SJSA1 (cell line): ENCODE results near the gene STX1A. TPM values are rescaled to one million over a fixed set of nuclear protein-coding genes. Genes with fewer than 3 reads are reported as not detected.

Experiments
- DNase-seq, 2 experiments: peaks; one replicate each; pipeline ENCODE4 v3.0.0-alpha.2; 2015 to 2020; ENCODE audit warnings: low spot score in 2 of 2, low read depth in 1 of 2
- H3K27ac ChIP-seq: fragments of 250-450 bp; sonication (Bioruptor Pico); 2 replicates; pipeline ENCODE4 v1.5.1; 2020; ENCODE audit warnings: mild to moderate bottlenecking, moderate library complexity
- H3K27me3 ChIP-seq: fragments of 250-450 bp; sonication (Bioruptor Pico); replicated peaks from 2 replicates; pipeline ENCODE4 v1.5.1; 2020; ENCODE audit warnings: mild to moderate bottlenecking, moderate library complexity
- H3K36me3 ChIP-seq: fragments of 250-450 bp; sonication (Bioruptor Pico); 2 replicates; pipeline ENCODE4 v1.5.1; 2020; ENCODE audit warnings: mild to moderate bottlenecking
- H3K4me1 ChIP-seq: fragments of 250-450 bp; sonication (Bioruptor Pico); replicated peaks from 2 replicates; pipeline ENCODE4 v1.6.1; 2021; ENCODE audit warnings: mild to moderate bottlenecking
- H3K4me3 ChIP-seq: fragments of 250-450 bp; sonication (Bioruptor Pico); 2 replicates; pipeline ENCODE4 v1.5.1; 2020; ENCODE audit warnings: mild to moderate bottlenecking
- H3K9me3 ChIP-seq: fragments of 250-450 bp; sonication (Bioruptor Pico); replicated peaks from 2 replicates; pipeline ENCODE4 v1.5.1; 2020; ENCODE audit warnings: mild to moderate bottlenecking
- total RNA-seq: library from RNA; depleted of rRNA; stranded (reverse); fragments of >200 nt; shearing (Covaris generic); gene quantifications from 2 replicates; pipeline ENCODE4 v1.2.3, GENCODE V29; 2014

The STX1A gene
- total RNA-seq, 1 experiment from 2014 or later = 8.8 TPM

DNA sequence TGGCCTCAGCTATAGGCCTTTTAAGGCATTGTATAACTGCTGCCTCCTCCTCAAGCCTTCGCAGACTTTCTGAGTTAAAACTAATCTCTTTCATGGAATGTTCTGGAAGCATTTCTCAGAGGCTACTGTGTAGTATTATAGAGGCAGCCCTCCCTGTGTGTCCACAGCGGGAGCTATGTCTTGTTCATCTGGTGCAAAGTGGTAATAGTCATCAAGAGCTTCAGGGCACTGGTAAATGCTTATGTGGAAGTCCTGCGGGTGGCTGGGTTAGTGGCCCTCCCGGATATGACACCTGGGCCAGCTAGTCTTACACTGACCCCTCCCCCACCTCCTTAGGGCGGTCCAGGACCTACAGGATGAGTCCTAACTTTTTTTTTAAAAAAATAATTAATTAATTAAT is 21.3 kb upstream of the STX1A start:
- no peak for DNase-seq
- Histone ChIP-seq H3K4me3 (no peak overlapping the region), H3K4me1 (peaks cover 16% of the 10 kb centered on the region), H3K9me3 (no peaks in the 10 kb centered on the region), H3K36me3 (peaks cover 26% of the 10 kb centered on the region), H3K27ac (no peak overlapping the region), H3K27me3 (no peaks in the 10 kb centered on the region)

- H3K27me3 ChIP-seq = no peaks in the 10 kb centered on the region
- H3K4me1 ChIP-seq = peaks cover 17% of the 10 kb centered on the region
- no peak overlapping the region for H3K4me3 ChIP-seq
- H3K27ac ChIP-seq = no peak overlapping the region
- peaks cover 28% of the 10 kb centered on the region for H3K36me3 ChIP-seq
- H3K9me3 ChIP-seq = no peaks in the 10 kb centered on the region
- DNase-seq = no peak
Measured at GRCh38 chr7:73740212-73740611, 20.7 kb upstream of the STX1A start.

DNA sequence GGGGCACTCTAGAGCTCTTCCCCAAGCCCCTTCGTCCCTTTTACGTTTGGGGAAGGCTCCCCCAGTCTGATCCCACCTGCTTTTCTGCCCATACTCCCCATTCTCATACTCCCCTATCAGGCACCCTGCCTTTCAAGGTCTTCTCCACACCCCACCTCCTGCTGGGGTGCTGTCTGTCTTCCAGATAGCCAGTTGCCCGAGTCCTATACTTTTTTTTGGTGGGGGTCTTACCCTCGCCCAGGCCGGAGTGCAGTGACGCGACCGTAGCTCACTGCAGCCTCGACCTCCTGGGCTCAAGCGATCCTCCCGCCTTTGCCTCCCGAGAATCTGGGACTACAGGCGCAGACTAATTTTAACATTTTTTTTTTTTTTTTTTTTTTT is 19.9 kb upstream of the STX1A start:
- Histone ChIP-seq H3K9me3 (no peaks in the 10 kb centered on the region), H3K4me3 (peak overlapping the region; percentile 61), H3K27me3 (no peaks in the 10 kb centered on the region), H3K36me3 (peaks cover 32% of the 10 kb centered on the region), H3K27ac (peak overlapping the region; percentile 24), H3K4me1 (peaks cover 25% of the 10 kb centered on the region)
- DNase-seq = no peak

GRCh38 chr7:73738612-73739386 is 19.3 kb upstream of the STX1A start, which contains the start of gene ABHD11:
TSS of gene ABHD11 (minus strand) at chr7:73738802. CDS start at chr7:73738770, 32 bp downstream.
- H3K27ac ChIP-seq = peak within 1 kb of the TSS; percentile 53
- H3K4me3 ChIP-seq = peak within 1 kb of the TSS; percentile 61
- peak; percentile 87 to 98 for DNase-seq
- H3K36me3 ChIP-seq = peaks cover 32% of the 10 kb centered on the region
- no peaks in the 10 kb centered on the region for H3K9me3 ChIP-seq
- H3K27me3 ChIP-seq = no peaks in the 10 kb centered on the region
- H3K4me1 ChIP-seq = peaks cover 25% of the 10 kb centered on the region

- Histone ChIP-seq H3K27ac (peak overlapping the region; percentile 53), H3K4me3 (peak overlapping the region; percentile 61), H3K9me3 (no peaks in the 10 kb centered on the region), H3K36me3 (peaks cover 32% of the 10 kb centered on the region), H3K4me1 (peaks cover 25% of the 10 kb centered on the region), H3K27me3 (no peaks in the 10 kb centered on the region)
- DNase-seq = peak; percentile 68 to 82
Measured at GRCh38 chr7:73738220-73738611, 18.7 kb upstream of the STX1A start.

DNA sequence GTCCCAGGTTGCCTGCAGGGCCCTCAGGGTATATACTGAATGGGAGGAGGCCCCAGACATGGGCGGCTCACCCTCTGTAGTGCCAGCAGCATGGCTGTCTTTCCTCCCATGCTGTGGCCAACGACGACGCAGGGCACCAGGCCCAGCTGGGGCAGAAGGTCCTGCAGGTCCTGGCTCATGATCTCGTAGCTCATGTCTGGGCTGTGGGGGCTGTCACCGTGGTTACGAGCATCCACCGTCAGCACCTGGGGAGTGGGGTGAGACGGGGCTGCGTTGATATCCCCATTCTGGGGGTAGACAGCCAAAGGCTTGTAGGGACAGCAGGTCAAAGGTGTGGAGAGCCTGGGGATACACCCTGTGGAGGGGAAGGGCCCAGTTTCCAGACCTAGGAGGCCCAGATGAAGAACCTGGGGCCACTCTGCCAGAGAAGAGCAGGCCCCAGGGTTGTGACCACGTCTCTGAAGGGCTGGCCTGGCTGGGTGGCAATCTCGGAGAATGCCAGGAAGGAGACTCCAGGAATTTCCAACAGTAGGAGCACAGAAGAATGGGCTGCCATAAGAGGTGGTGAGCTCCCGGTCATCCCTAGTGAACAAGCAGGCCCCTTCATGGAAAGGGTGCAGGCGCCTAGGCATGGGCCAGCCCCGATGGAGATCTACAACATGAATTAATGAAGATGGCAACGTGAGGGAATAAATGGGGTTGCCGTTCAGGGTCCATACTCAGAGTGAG is 18.2 kb upstream of the STX1A start:
- H3K9me3 ChIP-seq = no peaks in the 10 kb centered on the region
- H3K36me3 ChIP-seq = peaks cover 32% of the 10 kb centered on the region
- no peak overlapping the region for H3K27ac ChIP-seq
- peak overlapping the region; percentile 61 for H3K4me3 ChIP-seq
- DNase-seq = no peak
- no peaks in the 10 kb centered on the region for H3K27me3 ChIP-seq
- peaks cover 25% of the 10 kb centered on the region for H3K4me1 ChIP-seq

- no peak overlapping the region for H3K4me3 ChIP-seq
- H3K27ac ChIP-seq = no peak overlapping the region
- H3K36me3 ChIP-seq = peaks cover 32% of the 10 kb centered on the region
- peaks cover 25% of the 10 kb centered on the region for H3K4me1 ChIP-seq
- DNase-seq = no peak
- no peaks in the 10 kb centered on the region for H3K9me3 ChIP-seq
- no peaks in the 10 kb centered on the region for H3K27me3 ChIP-seq
Measured at GRCh38 chr7:73736885-73737284, 17.4 kb upstream of the STX1A start.

GRCh38 chr7:73735528-73735905 is 16.0 kb upstream of the STX1A start:
- H3K4me3 ChIP-seq = no peak overlapping the region
- no peaks in the 10 kb centered on the region for H3K27me3 ChIP-seq
- no peak overlapping the region for H3K27ac ChIP-seq
- peaks cover 32% of the 10 kb centered on the region for H3K36me3 ChIP-seq
- no peak for DNase-seq
- H3K4me1 ChIP-seq = peaks cover 25% of the 10 kb centered on the region
- H3K9me3 ChIP-seq = no peaks in the 10 kb centered on the region

- H3K36me3 ChIP-seq = peaks cover 32% of the 10 kb centered on the region
- H3K27me3 ChIP-seq = no peaks in the 10 kb centered on the region
- peak overlapping the region; percentile 23; the same call in 1 of the 2 replicates for H3K27ac ChIP-seq
- H3K4me3 ChIP-seq = no peak overlapping the region
- H3K4me1 ChIP-seq = peaks cover 25% of the 10 kb centered on the region
- DNase-seq = peak; percentile 88 to 95
- no peaks in the 10 kb centered on the region for H3K9me3 ChIP-seq
Measured at GRCh38 chr7:73734619-73735527, 15.4 kb upstream of the STX1A start.

DNA sequence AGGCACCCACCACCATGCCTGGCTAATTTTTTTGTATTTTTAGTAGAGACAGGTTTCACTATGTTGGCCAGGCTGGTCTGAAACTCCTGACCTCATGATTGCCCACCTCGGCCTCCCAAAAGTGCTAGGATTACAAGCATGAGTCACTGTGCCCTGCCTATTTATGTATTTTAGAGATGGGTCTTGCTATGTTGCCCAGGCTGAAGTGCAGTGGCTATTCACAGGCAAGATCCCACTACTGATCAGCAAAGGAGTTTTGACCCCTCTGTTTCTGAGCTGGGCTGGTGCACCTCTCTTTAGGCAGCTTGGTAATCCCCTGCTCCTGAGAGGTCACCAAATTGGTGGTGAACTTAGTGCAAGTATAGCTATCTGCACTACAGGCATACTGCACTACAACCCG is 12.9 kb upstream of the STX1A start:
- no peak overlapping the region for H3K4me3 ChIP-seq
- H3K36me3 ChIP-seq = peaks cover 23% of the 10 kb centered on the region
- peaks cover 15% of the 10 kb centered on the region for H3K4me1 ChIP-seq
- no peak overlapping the region for H3K27ac ChIP-seq
- no peaks in the 10 kb centered on the region for H3K9me3 ChIP-seq
- no peak for DNase-seq
- no peaks in the 10 kb centered on the region for H3K27me3 ChIP-seq

DNA sequence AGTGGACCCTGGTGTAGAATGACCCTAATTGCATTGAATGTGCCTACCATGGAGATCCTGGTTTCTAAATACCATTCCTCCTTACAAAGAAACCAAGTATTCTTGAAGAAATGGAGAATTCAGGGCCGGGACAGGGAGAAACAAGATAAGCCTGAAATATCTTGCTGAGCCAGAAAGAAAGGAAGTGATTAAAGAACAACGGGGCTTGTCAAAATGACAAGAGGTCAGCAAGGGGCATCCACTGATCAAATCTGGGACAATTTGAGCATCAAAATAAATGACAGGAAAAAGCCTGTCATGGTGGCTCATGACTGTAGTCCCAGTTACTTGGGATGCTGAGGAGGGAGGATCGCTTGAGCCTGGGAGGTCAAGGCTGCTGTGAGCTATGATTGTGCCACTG is 11.0 kb upstream of the STX1A start:
- Histone ChIP-seq H3K4me1 (peaks cover 16% of the 10 kb centered on the region), H3K27me3 (no peaks in the 10 kb centered on the region), H3K9me3 (no peaks in the 10 kb centered on the region), H3K4me3 (no peak overlapping the region), H3K36me3 (peaks cover 4% of the 10 kb centered on the region; the same call in 1 of the 2 replicates), H3K27ac (no peak overlapping the region)
- no peak for DNase-seq

DNA sequence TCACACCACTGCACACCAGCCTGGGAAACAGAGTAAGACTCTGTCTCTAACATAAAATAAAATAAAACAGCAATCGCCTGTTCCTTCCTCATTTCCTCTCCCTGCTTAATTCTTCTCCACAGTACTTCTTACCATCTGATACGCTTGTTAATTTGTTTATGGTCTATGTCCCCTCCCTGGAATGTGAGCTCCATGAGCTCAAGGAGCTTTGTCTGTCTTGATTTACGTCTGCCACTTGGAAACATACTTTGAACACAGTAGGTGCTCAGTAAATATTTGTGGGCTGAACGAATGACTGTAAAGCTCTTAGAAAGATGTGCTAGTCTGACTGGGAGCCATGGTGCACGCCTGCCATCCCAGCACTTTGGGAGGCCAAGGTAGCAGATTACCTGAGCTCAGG is 9.1 kb upstream of the STX1A start:
- Histone ChIP-seq H3K27ac (no peak overlapping the region), H3K36me3 (no peaks in the 10 kb centered on the region), H3K9me3 (no peaks in the 10 kb centered on the region), H3K4me1 (peaks cover 7% of the 10 kb centered on the region), H3K4me3 (no peak overlapping the region), H3K27me3 (no peaks in the 10 kb centered on the region)
- no peak for DNase-seq

DNA sequence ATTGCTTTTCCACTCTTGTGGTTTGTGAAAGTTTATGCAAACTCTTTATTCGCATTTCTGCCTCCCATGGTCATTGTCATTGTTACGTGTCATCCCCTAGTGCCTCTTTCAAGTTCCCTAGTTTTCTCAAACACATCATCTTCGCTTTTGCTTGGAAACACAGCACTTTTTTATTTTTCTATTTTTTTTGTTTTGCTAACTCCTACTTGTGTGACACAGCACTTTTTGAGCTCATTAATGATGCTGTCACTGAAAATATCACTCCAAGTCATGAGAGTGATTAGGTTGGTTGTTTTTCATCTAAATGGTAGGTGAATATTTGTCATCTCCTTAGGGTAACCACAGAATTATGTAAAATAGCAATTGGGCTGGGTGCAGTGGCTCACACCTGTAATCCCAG is 8.5 kb upstream of the STX1A start:
- Histone ChIP-seq H3K27me3 (no peaks in the 10 kb centered on the region), H3K4me1 (peaks cover 7% of the 10 kb centered on the region), H3K36me3 (no peaks in the 10 kb centered on the region), H3K4me3 (no peak overlapping the region), H3K9me3 (no peaks in the 10 kb centered on the region), H3K27ac (no peak overlapping the region)
- DNase-seq = peak in 1 of 2 experiments; percentile 25
